ENCODE measurements around the gene ATP10D.
"Not testable (repeated sequence)": the region's sequence is repeated elsewhere in the genome, so short reads cannot be mapped to it uniquely, and the experiment has no call there.

Gene ATP10D

GRCh38 chr4:47538111-47538824 is 53.2 kb downstream of the ATP10D start:
- DNase-seq: no peak

GRCh38 chr4:47538825-47539154 is 53.7 kb downstream of the ATP10D start:
- no peak for DNase-seq

GRCh38 chr4:47542640-47543039 is 57.6 kb downstream of the ATP10D start:
- DNase-seq: not testable (repeated sequence)

- no peak for DNase-seq
These were observed 58.3 kb downstream of the ATP10D start for GRCh38 chr4:47543331-47543730.

- not testable (repeated sequence) for DNase-seq
These were observed 65.3 kb downstream of the ATP10D start for GRCh38 chr4:47550357-47550756.

- DNase-seq: no peak
These were observed 65.9 kb downstream of the ATP10D start for GRCh38 chr4:47550899-47551548.

- no peak for DNase-seq
These were observed 66.6 kb downstream of the ATP10D start for GRCh38 chr4:47551682-47552081.

- no peak for DNase-seq
These were observed 68.5 kb downstream of the ATP10D start for GRCh38 chr4:47553329-47554125.

- not testable (repeated sequence) for DNase-seq
These were observed 70.8 kb downstream of the ATP10D start for GRCh38 chr4:47555920-47556319.

- no peak for DNase-seq
These were observed 72.2 kb downstream of the ATP10D start for GRCh38 chr4:47557255-47557654.

- DNase-seq: no peak
These were observed 75.6 kb downstream of the ATP10D start for GRCh38 chr4:47560682-47561081.

- DNase-seq: no peak
These were observed 76.3 kb downstream of the ATP10D start for GRCh38 chr4:47561331-47561730.

- no peak for DNase-seq
These were observed 77.2 kb downstream of the ATP10D start for GRCh38 chr4:47562297-47562696.

- DNase-seq: no peak
These were observed 81.5 kb downstream of the ATP10D start for GRCh38 chr4:47566566-47566965.

GRCh38 chr4:47566969-47567368 is 81.9 kb downstream of the ATP10D start:
- DNase-seq: no peak

GRCh38 chr4:47567511-47567910 is 82.4 kb downstream of the ATP10D start:
- DNase-seq: no peak

- DNase-seq: no peak
These were observed 85.7 kb downstream of the ATP10D start for GRCh38 chr4:47570816-47571215.

GRCh38 chr4:47572981-47573380 is 87.9 kb downstream of the ATP10D start:
- no peak for DNase-seq

GRCh38 chr4:47577779-47578553 is 92.9 kb downstream of the ATP10D start:
- DNase-seq: no peak

- DNase-seq: no peak
These were observed 94.2 kb downstream of the ATP10D start for GRCh38 chr4:47579235-47579634.

GRCh38 chr4:47590325-47590724 is 105.2 kb downstream of the ATP10D start:
- DNase-seq: no peak

- no peak for DNase-seq
These were observed 112.6 kb downstream of the ATP10D start for GRCh38 chr4:47597696-47598095.

- DNase-seq: no peak
These were observed 113.2 kb downstream of the ATP10D start for GRCh38 chr4:47598320-47598719.

Measured in retina (tissue), 1 donor.